SHP77 (cell line): ENCODE measurements around the gene FARP1.
A peak's percentile ranks its signal among the peaks of the same experiment; 100 is the strongest.

Source experiments
- DNase-seq, 2 experiments: peaks; one replicate each; lab custom pipeline; 2025; lab: John Stamatoyannopoulos, UW

FARP1 gene

DNA sequence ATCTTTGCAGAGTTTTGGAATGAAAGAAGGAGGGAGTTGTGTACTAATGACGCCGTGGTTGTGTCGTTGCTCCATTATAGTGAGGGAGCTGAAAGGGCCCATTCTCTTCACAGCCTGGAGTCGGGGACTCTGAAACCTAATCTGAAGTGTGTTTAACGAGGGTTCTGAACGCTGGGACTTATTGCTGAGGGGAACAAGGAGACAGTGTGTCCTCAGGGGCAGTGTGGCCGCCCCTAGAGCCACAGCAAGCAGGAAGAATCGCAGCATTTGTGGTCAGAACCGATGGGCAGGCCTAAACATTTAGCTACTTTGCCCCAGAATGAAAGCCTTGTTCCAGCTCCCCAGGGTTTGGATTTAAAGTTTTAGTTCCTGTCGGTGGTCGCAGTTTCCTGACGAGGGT lies 190.6 kb downstream of the FARP1 start:
- no peak for DNase-seq

DNA sequence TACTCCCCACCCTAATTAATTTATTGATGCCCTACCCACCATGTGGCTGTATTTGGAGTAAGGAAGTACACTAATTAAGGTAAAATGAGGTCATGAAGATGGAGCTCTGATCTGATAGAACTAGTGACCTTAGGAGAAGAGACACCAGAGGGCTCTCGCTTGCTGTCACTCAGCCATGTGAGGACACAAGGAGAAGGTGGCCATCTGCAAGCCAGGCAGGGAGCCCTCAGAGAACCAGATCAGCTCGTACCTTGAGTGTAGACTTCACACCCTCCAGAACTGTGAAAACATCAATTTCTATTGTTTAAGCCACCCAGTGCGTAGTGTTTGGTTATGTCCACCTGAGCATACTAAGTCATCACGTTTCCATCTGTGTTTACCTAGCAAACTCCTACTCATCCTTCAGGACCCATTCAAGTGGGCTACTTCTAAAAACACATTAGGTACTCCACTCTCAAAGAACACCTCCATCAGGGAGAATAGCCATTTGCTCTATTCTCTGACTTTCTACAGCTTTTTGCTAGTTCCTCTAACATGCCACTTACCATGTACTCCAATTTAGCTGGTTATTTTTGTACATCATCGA lies 191.8 kb downstream of the FARP1 start:
- DNase-seq, result no peak

DNA sequence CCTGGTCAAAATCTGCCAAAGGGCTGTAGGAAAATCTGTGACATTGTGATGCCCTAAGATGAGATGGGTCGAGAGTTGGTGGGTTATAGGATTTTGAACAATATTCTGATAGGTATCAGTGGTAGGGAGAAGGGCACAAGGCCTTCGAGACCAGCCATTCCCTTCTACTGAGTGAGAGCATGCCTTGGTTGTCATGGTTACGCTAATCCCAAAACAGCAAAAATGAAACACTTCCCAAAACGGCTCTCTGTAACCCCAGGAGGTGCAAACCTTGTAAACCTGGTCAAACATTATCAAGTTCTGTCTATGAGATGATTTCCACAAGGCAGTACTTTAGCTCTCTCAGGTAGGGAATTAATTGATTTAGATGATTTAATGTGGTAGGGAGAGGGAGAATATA lies 192.8 kb downstream of the FARP1 start:
- no peak for DNase-seq

DNA sequence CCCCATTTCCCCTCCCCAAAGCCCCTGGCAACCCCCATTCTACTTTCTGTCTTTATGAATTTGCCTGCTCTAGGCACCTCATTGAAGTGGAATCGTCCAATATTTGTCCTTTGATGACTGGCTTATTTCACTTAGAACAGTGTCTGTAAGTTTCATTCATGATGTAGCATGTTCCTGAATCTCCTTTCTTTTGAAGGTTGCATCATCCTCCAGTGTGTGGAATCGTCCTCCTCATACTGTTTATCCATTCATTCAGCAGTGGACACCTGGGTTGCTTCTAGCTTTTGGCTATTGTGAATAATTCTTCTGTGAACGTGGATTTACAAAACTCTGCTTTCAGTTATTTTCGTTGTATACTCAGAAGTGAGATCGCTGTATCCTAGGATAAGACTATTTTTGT lies 195.4 kb downstream of the FARP1 start:
- no peak for DNase-seq

DNA sequence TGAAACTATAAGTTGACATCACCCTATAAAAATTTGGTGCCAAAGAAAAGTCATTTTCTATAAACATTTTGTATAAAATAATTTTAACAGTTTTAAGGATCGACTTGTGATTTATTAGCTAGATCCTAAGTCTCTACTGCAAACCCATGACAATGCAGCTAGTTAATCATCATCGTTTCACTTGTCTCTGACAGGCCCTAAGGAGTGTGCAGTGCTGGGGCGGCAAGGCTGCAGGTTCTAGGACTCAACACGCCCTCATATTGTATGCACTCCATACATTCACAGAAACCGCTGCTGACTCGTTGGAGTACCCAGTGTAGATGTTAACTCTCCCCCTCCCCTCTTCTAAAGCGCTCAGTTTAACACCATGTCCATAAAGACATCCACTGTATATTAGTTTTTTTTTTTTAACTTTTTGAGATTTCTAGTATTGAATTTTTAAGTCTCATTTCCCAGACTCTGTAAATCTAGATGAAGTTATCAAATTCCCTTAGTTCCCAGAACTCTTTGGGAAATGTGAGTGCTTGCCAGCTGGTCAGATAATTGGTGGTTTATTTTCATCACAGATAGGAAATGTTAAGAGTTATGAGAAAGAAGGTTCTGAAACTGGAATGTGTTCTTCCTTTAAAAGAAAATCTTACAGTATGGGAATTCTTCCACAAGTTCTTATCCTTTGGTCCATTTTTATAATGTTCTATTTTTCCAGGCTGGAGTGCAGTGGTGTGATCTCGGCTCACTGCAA lies 197.0 kb downstream of the FARP1 start:
- DNase-seq, result no peak

DNA sequence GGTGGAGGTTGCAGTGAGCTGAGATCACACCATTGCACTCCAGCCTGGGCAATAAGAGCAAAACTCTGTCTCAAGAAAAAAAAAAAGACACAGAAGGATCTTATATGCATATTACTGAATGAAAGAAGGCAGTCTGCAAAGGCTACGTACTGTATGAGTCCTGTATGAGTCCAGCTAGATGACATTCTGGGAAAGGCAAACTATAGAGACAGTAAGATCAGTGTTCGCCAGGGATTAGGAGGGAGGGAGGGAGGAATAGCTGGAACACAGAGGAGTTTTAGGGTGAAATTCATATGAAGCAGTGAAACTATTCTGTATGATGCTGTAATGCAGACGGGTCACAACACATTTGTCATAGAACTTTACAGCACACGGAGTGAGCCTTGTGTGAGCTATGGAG lies 200.1 kb downstream of the FARP1 start:
- DNase-seq, result no peak

DNA sequence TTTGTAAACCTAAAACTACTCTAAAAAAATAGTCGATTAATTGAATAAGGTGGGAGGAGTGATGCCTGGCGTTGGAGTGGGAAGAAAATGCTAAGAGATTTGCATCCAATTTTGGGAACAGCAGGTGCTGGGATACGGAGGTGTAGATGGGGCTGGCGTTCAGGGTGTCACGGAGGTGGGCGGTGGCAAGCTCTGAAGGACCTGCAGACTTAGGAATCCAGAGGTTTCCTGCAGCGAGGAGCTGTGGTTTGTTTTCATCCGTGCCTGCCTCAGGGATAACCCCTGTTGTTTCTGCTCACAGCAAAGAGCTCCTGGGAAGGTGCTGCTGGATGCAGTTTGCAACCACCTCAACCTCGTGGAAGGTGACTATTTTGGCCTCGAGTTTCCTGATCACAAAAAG lies 200.6 kb downstream of the FARP1 start:
- no peak for DNase-seq

DNA sequence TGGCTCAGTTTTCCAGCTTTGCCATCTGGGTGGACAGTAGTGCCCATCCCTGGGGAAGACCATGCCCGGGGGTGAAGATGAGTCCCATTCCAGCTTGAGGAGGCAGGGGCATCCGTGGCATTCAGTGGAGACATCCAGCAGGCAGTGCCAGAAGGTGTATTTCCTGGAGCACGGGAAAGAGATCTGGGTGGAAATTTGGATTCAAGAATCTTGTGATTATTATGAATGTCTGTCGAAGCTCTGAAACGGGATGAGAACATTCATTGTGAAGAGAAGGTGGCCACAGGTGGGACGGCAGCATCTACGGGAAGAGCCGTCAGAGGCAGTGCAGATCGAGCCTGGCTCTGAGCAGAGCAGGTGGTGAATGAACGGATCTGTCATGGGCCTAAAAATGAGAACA lies 201.5 kb downstream of the FARP1 start:
- DNase-seq, result no peak

DNA sequence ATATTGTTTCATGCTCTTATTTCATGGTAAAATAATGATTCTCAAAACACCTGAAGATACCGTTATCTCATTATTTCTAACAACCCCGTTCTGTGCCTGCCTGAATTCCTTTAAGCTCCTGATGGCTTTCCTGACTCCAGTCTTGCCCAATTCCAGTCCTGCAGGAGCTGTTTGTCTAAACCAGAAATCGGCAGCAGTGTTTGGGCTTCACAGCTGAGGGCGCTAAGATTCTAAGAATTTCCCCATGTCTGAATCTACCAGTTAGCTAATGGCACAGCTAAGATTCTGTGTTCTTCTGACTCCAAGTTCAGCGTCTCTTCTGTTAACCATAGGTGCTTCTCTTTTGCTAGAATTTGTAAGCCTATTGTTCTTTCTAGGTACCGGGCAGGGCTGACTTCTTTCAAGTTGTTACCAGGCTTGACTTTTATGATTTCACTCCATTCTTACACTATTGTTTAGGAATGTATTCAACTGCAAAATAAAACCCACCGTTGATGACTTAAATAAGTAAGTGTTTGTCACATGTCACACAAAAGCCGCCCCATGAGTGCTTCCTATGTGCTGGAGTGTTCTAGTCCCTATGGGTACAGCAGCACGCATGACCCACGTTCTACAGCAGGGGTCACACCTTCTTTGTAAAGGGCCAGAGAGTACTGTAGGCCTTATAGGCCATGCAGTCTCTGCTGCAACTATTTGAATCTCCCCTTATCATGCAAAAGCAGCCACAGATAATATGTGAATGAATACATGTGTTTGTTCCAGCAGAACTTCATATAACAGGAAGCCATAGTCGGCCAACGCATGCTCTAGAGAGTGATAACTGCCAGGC lies 202.4 kb downstream of the FARP1 start:
- DNase-seq, result no peak

DNA sequence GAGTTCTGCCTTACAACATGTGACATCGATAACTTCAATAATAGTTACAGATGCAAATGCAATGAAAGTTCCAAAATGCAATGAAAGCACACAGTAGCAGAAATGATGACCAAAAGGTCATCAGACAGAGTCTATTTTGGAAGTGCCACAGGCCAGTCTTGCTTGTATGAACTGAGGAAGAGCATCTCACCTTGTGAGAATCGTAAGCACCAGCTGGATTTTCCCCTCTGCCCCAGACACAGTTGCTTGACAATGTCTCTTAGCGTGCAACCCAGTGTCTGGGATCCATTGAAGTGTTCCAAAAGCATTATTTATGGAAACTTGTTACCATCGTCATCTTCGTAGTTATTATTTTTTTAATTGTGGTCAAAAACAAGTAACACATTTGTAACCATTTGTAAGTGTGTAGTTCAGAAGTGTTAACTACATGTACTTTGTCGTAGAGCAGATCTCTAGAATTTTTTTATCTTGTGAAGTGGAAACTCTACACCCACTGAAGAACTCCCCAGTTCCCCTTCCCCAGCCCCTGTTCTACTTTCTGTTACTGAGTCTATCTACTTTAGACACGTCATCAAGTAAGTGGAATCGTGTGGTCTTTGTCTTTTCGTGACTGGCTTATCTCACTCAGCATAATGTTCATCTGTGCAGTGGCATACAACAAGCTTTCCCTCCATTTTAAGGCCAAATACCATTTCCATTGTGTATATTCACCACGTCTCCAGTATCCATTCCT lies 204.2 kb downstream of the FARP1 start:
- no peak for DNase-seq

DNA sequence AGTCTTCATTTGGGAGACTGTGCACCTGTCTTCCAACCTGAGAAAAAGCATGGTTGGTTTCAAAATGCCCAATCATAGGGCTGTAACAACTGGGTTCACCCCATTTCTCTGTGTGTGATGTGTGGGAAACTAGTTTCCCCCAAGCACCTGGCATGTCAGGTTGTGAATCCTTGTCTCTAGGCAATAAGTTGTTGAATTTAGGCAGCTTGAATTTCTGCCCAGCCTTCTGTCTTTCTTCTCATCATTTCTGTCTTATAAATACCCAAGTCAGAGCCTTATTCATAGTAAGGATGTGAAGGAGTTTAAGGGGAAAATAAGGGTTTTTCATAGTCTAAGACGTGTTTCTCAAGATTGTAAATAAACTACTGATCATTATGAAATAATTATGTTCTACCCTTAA lies 204.9 kb downstream of the FARP1 start:
- no peak for DNase-seq

DNA sequence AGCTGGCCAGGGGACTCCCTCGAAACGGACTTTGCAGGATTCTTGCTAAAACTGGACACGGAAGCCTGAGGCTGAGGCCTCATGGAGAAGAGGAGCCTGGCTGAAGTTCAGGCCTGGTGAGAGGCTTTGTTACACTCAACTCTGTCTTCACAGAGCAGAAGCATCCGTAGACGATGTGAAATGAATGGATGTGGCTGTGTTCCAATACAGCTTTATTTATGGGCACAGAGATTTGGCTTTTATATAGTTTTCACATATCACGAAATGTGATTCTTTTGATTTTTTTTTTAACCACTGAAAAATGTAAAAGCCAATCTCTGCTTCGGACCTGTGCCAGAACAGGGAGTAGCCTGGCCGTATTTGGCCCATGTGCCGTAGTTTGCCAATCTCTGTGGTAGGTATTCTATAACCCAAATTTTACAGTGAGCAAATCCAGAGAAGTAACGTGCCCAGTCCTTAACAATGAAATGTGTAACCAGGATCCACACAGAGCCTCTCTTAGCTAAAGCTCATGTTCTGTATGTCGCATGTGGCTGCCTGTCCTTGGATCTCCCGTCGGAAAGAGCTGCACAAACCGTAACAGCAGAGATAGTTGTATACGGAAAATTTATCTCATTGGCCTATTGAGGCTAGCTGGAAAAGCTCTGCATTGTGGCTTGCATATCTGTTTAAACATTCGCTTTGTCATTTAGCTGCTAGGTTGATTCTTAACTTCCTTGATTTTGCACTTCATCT lies 205.7 kb downstream of the FARP1 start:
- DNase-seq, result no peak

DNA sequence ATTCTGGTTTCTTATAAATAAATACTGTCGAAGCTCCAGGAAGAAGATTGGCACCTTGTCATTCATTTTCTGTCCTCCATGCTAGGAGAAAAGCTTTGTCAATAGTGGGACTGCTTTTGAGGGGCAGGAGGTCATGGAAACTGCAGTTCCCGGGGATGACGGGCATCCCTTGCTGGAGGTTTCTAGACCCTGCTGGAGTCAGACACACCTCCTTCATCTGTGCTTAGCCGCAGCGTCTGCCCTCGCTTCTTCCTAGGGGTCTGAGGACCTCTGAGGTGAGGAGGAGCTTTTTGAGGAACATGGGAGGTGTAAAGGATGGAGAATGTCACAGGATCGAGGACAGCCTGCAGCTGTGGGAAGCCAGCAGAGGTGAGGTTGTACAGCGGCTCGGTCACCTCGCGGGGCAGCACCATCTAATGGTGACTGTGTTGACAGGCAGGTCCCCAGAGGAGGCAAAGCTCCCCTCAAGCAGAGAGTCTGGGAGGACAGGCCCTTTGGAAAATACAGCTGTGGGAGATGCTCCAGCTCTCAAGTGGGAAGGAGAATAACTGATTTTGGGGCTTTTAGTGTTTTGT lies 206.9 kb downstream of the FARP1 start:
- DNase-seq, result peak; percentile 9 to 18

DNA sequence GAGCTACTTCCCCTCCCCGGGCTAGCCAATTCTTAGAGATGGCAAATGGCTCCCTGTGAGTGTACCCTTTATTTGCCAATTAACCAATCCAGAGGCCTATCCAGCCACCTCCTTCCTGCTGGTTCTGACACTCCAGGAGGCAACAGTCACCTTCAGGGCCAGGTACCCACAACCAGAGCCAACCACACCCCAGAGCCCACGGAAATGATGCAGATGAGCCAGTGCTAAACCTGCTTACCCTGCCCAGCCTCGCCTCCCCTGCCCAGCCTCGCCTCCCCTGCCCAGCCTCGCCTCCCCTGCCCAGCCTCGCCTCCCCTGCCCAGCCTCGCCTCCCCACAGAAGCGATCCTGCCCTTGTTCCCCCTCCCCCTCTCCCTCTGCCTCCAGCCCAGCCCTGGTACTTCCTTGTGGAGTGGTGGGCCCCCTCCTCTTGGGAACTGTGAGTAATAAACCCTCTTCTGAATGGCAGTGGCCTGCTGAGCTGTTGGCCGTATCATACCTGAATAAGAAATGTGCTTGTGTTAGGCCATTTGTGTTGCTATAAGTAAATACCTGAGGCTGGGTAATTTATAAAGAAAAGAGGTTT lies 207.9 kb downstream of the FARP1 start:
- no peak for DNase-seq

DNA sequence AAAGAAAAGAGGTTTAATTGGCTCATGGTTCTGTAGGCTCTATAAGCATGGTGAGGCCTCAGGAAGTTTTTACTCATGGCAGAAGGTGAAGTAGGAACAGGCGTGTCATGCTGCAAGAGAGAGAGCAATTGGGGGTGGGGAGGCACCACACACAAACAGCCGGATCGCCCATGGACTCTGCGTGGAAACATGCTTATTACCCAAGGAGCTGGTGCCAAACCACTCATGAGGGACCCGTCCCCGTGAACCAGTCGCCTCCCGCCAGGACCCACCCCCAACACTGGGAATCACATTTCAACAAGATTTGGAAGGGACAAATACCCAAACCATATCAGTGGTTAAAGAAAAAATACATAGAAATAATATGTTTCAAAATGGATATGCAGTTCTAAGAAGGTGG lies 208.7 kb downstream of the FARP1 start:
- no peak for DNase-seq

DNA sequence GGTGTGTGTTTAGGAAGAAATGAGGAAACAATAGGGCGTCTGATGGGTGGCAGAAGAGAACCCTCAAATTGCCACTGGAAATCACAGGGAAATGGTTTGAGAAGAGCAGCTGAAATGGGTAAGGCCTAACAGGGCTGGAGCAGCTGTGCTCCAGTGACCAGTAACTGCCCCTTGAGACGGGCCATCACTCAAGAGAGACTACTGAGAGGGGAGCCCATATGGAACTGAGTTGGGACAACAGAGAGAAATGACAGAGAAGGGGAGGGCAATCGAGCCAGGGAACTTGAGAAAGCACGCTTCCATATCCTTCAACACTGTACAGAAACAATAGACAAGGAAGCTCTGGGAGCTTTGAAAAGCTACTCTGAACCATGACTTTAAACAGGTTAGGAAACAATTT lies 209.3 kb downstream of the FARP1 start:
- no peak for DNase-seq

DNA sequence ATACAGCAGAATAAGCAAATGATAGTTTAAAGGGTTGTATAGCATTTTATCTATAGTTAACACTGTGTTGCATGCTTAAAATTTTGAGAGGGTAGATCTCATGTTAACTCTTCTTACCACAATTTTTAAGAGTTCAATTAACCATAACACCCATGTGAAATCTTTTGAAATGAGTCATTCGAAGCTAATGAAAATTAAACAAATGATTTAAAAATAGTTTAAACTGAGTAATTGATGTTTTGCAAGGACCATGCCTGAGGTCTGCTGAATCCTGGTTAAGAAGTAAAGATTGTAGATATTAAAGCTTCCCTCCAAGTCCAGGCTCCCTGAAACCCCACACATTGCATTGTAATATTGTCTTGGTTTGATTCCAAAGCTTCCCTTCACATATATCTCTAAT lies 210.9 kb downstream of the FARP1 start:
- DNase-seq, result no peak

DNA sequence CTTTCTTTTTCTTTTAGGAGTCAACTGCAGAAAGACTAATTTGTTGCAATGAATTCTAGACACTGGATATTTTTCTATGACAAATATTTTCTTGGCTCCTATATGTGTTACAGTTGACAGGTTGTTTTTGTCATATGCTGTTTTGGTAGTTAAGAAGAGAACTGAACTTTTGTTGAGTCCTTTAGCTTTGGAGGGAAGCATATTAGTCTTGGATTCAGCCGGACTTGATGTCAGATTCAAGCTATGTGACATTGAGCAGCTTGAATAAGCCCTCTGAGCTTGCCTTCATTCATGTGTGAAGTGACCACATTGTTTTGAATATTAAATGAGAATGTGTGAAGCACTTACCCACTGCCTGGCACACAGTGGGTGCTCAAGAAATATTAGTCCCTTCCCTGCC lies 216.0 kb downstream of the FARP1 start:
- no peak for DNase-seq

DNA sequence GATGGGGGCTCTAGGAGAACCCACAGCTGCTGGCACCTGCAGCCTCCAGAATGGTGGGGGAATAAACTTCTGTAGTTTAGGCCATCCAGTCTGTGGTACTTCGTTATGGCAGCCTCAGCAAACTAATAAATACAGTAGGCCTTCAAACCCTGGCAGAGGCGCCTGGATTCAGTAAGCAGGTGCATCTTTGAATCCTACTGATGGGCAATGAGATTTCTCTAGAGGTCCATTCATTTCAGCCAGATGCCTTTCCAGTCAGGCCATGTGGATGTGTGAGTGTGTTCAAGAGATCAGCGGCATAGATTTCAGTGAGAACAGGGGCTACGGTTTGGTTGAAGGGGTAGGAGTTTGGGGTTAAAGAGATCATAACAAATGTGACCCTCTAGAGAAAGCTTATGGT lies 217.7 kb downstream of the FARP1 start:
- DNase-seq, result peak in 1 of 2 experiments; percentile 13

DNA sequence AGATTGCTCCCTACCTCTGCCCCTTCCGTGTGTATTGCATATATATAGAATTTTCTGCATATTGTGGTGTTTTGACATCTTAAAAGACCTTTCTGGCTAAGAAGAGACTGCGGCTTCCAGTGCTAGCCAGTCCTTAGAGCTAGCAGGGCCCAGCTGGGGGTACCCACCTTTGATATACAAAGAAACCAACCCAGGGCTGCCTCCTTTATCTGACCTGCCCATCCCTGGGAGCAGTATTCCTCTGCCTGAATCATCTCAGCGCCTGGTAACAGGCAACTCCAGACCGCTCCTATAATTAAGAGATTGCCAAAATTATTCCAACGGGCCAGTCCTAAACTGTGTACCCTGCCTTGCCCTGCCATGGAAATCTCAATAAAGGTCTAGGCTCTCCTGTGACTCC lies 220.4 kb downstream of the FARP1 start:
- DNase-seq, result no peak

DNA sequence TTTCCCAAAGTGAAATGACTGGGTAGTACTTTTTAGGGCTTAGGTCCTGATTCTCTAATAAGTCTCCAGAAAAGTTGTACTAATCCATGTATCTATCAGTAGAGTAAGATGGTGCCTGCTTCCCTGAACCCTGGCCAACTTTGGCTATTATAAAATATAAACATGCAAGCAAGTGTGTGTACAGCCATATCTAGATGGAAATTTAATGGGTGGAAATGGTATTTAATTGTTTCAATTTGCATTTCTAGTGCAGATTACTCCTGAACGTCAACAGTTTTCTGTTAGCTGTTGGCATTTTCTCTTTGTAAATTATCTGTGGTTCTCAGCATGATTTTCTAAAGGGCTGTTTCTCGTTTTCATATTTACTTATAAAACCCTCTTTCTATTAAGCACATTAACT lies 221.3 kb downstream of the FARP1 start:
- no peak for DNase-seq
